OCI-LY1 (cell line): ENCODE results near the gene UPK3A.

Experiments
- H2AFZ ChIP-seq: fragments of 200-600 bp; sonication (generic), shearing (Covaris generic); 2 replicates; pipeline ENCODE4 v1.6.0; 2014; ENCODE audit warnings: antibody characterized with exemption, mild to moderate bottlenecking, low read length
- H3F3A ChIP-seq: fragments of 200-600 bp; sonication (generic), shearing (Covaris generic); 2 replicates; pipeline ENCODE4 v1.6.0; 2014; ENCODE audit warnings: mild to moderate bottlenecking, antibody characterized with exemption, low read length, moderate library complexity; ENCODE audit not compliant: insufficient read depth
- H3K27ac ChIP-seq: fragments of 200-600 bp; sonication (generic); 2 replicates; pipeline ENCODE4 v1.5.1; 2014; ENCODE audit warnings: low read length, mixed run types, mild to moderate bottlenecking, low read depth; ENCODE audit not compliant: poor library complexity, severe bottlenecking
- H3K27me3 ChIP-seq: fragments of 200-600 bp; sonication (generic); 2 replicates; pipeline ENCODE4 v1.6.0; 2014; ENCODE audit warnings: antibody characterized with exemption, mild to moderate bottlenecking, low read length, moderate library complexity; ENCODE audit not compliant: insufficient read depth
- H3K36me3 ChIP-seq: fragments of 200-600 bp; sonication (generic); 2 replicates; pipeline ENCODE4 v1.6.1; 2014; ENCODE audit warnings: mild to moderate bottlenecking, antibody characterized with exemption, low read length, moderate library complexity, mixed read lengths; ENCODE audit not compliant: insufficient read depth
- H3K4me1 ChIP-seq: fragments of 200-600 bp; sonication (generic); 2 replicates; pipeline ENCODE4 v1.5.1; 2014; ENCODE audit warnings: mild to moderate bottlenecking, low read length, moderate library complexity; ENCODE audit not compliant: insufficient read depth, severe bottlenecking
- H3K4me2 ChIP-seq: fragments of 200-600 bp; sonication (generic), shearing (Covaris generic); 2 replicates; pipeline ENCODE4 v1.6.1; 2014; ENCODE audit warnings: low read length
- H3K4me3 ChIP-seq: fragments of 200-600 bp; sonication (generic); 2 replicates; pipeline ENCODE4 v1.5.1; 2014; ENCODE audit warnings: low read length, low read depth, mild to moderate bottlenecking, mixed read lengths; ENCODE audit not compliant: poor library complexity, severe bottlenecking
- H3K79me2 ChIP-seq: fragments of 200-600 bp; shearing (Covaris generic); 2 replicates; pipeline ENCODE4 v1.6.1; 2016; ENCODE audit warnings: mixed run types, low read length, mixed read lengths; ENCODE audit not compliant: insufficient read depth
- H3K9ac ChIP-seq: fragments of 200-600 bp; sonication (generic), shearing (Covaris generic); 2 replicates; pipeline ENCODE4 v1.6.1; 2014; ENCODE audit warnings: mild to moderate bottlenecking, low read length, mixed read lengths
- H3K9me2 ChIP-seq: fragments of 200-600 bp; sonication (generic), shearing (Covaris generic); 2 replicates; pipeline ENCODE4 v1.6.1; 2014; ENCODE audit warnings: low read depth, mild to moderate bottlenecking, low read length, mixed read lengths
- H3K9me3 ChIP-seq: fragments of 200-600 bp; shearing (Covaris generic); 2 replicates; pipeline ENCODE4 v1.6.1; 2014; ENCODE audit warnings: low read length, mixed read lengths
- H4K20me1 ChIP-seq: fragments of 200-600 bp; sonication (generic), shearing (Covaris generic); 2 replicates; pipeline ENCODE4 v1.6.0; 2016; ENCODE audit warnings: mild to moderate bottlenecking, low read length; ENCODE audit not compliant: insufficient read depth
- CTCF ChIP-seq: fragments of 200-600 bp; sonication (generic), shearing (Covaris generic); IDR thresholded peaks from 2 replicates; pipeline ENCODE4 v1.5.1; 2017; ENCODE audit warnings: mild to moderate bottlenecking, antibody characterized with exemption, low read length, moderate library complexity, mixed read lengths
- EZH2 ChIP-seq: fragments of 200-600 bp; sonication (generic), shearing (Covaris generic); IDR thresholded peaks from 2 replicates; pipeline ENCODE4 v1.8.0; 2017; ENCODE audit warnings: borderline replicate concordance, mixed run types, mild to moderate bottlenecking, antibody characterized with exemption, low read length, moderate library complexity, mixed read lengths

UPK3A gene

GRCh38 chr22:45237065-45237990 is 47.4 kb upstream of the UPK3A start:
- TF ChIP-seq CTCF: no peak
- no peak for TF ChIP-seq EZH2

GRCh38 chr22:45238076-45238956 is 46.4 kb upstream of the UPK3A start:
- peaks cover 39% of the 10 kb centered on the region for H3K4me1 ChIP-seq
- no peak overlapping the region for H3K9ac ChIP-seq
- H3K27me3 ChIP-seq: no peaks in the 10 kb centered on the region
- H3K9me2 ChIP-seq: no peaks in the 10 kb centered on the region
- H3F3A ChIP-seq: no peaks in the 10 kb centered on the region
- H3K79me2 ChIP-seq: no peaks in the 10 kb centered on the region
- no peak overlapping the region for H3K4me2 ChIP-seq
- H3K36me3 ChIP-seq: peaks cover 9% of the 10 kb centered on the region; the same call in 1 of the 2 replicates
- H4K20me1 ChIP-seq: no peaks in the 10 kb centered on the region
- H2AFZ ChIP-seq: no peak overlapping the region
- H3K4me3 ChIP-seq: no peak overlapping the region
- no peak overlapping the region for H3K27ac ChIP-seq
- H3K9me3 ChIP-seq: no peaks in the 10 kb centered on the region
- TF ChIP-seq EZH2: no peak
- no peak for TF ChIP-seq CTCF

More at GRCh38 chr22:45237065-45237990, 47.4 kb upstream of the UPK3A start:
- no peaks in the 10 kb centered on the region for H3F3A ChIP-seq
- H3K36me3 ChIP-seq: peaks cover 9% of the 10 kb centered on the region; the same call in 1 of the 2 replicates
- H3K9me2 ChIP-seq: no peaks in the 10 kb centered on the region
- H3K4me3 ChIP-seq: no peak overlapping the region
- no peak overlapping the region for H2AFZ ChIP-seq
- H3K4me2 ChIP-seq: no peak overlapping the region
- H3K27me3 ChIP-seq: no peaks in the 10 kb centered on the region
- no peaks in the 10 kb centered on the region for H3K79me2 ChIP-seq
- no peaks in the 10 kb centered on the region for H4K20me1 ChIP-seq
- H3K4me1 ChIP-seq: peaks cover 39% of the 10 kb centered on the region
- no peak overlapping the region for H3K9ac ChIP-seq
- no peak overlapping the region for H3K27ac ChIP-seq
- H3K9me3 ChIP-seq: no peaks in the 10 kb centered on the region

GRCh38 chr22:45238957-45239680 is 45.6 kb upstream of the UPK3A start:
- Histone ChIP-seq H3K4me3 (no peak overlapping the region), H3K9ac (no peak overlapping the region)

More at GRCh38 chr22:45238957-45239680, 45.6 kb upstream of the UPK3A start:
- no peaks in the 10 kb centered on the region for H3K9me3 ChIP-seq
- no peaks in the 10 kb centered on the region for H3F3A ChIP-seq
- no peaks in the 10 kb centered on the region for H3K79me2 ChIP-seq
- H3K27me3 ChIP-seq: no peaks in the 10 kb centered on the region
- H3K4me2 ChIP-seq: peak overlapping the region; percentile 98
- no peak overlapping the region for H2AFZ ChIP-seq
- TF ChIP-seq CTCF: no peak
- peaks cover 39% of the 10 kb centered on the region for H3K4me1 ChIP-seq
- H3K9me2 ChIP-seq: no peaks in the 10 kb centered on the region
- H4K20me1 ChIP-seq: no peaks in the 10 kb centered on the region
- H3K36me3 ChIP-seq: peaks cover 9% of the 10 kb centered on the region; the same call in 1 of the 2 replicates
- H3K27ac ChIP-seq: no peak overlapping the region
